Transverse colon (tissue), 4 donors: ENCODE data around the gene FCHSD2. TPM values are rescaled to one million over a fixed set of nuclear protein-coding genes. Genes with fewer than 3 reads are reported as not detected.

Source experiments
- DNase-seq: peaks from one replicate; pipeline ENCODE4 v3.0.0-alpha.2; 2019
- H3K27ac ChIP-seq, 4 donors: fragments of 200-600 bp; sonication (generic); 2 replicates each; pipeline ENCODE4 v1.5.1; 2016 to 2018; ENCODE audit warnings: inconsistent platforms in 4 of 4
- H3K27me3 ChIP-seq: fragments of 200-600 bp; sonication (generic); 2 replicates; pipeline ENCODE4 v1.5.1; 2017; ENCODE audit warnings: inconsistent platforms
- H3K36me3 ChIP-seq, 4 donors: fragments of 200-600 bp; sonication (generic); 2 replicates each; pipeline ENCODE4 v1.5.1; 2017 to 2019; ENCODE audit warnings: inconsistent platforms in 4 of 4
- H3K4me1 ChIP-seq, 4 donors: fragments of 200-600 bp; sonication (generic); 2 replicates each; pipeline ENCODE4 v1.5.1; 2017 to 2020; ENCODE audit warnings: inconsistent platforms in 4 of 4
- H3K4me3 ChIP-seq, 4 donors: fragments of 200-600 bp; sonication (generic); 1 replicate in 1 of 4; 2 replicates in 3 of 4; pipeline versions ENCODE4 v1.5.1 to v1.6.1; 2017 to 2019; ENCODE audit warnings: inconsistent platforms in 4 of 4
- H3K9me3 ChIP-seq, 2 donors: fragments of 200-600 bp; sonication (generic); 2 replicates each; pipeline ENCODE4 v1.5.1; 2017 to 2019; ENCODE audit warnings: inconsistent platforms in 2 of 2
- CTCF ChIP-seq, 5 experiments: fragments of 200-600 bp in 3 of 5; fragments of 450-650 bp in 2 of 5; sonication (generic) in 3 of 5; IDR thresholded peaks; 1 replicate in 2 of 5; 2 replicates in 3 of 5; pipeline ENCODE4 v1.5.1; 2016 to 2017; ENCODE audit warnings: antibody characterized with exemption in 5 of 5, inconsistent platforms in 3 of 5, mild to moderate bottlenecking in 2 of 5, moderate library complexity in 1 of 5
- EP300 ChIP-seq: sonication (generic); formaldehyde crosslinking; IDR thresholded peaks from one replicate; pipeline ENCODE4 v1.6.1; 2017; ENCODE audit warnings: antibody characterized with exemption, low read depth
- POLR2A ChIP-seq: fragments of 450-650 bp; IDR thresholded peaks from one replicate; pipeline ENCODE4 v1.6.1; 2016; ENCODE audit warnings: antibody characterized with exemption, mild to moderate bottlenecking, moderate library complexity
- POLR2AphosphoS5 ChIP-seq, 3 donors: sonication (generic); formaldehyde crosslinking; IDR thresholded peaks; one replicate each; pipeline ENCODE4 v1.6.1; 2016; ENCODE audit warnings: antibody characterized with exemption in 3 of 3
- WGBS, 2 donors: methylation state at CpG; one replicate each; pipeline ENCODE4 v1.1.5; 2018; ENCODE audit warnings: low coverage in 1 of 2; 5-methylcytosine and 5-hydroxymethylcytosine counted together
- in situ Hi-C, 4 donors: fragments of 200-750 bp; cut with MboI; loops; one replicate each; pipeline versions ENCODE4 v1.15.0 to v1.15.1; 2017; ENCODE audit warnings: low sequenced_read_pairs in 3 of 4, low pct_ligation_motif_present in 1 of 4, low pct_unique_long_range_greater_than_20kb in 1 of 4
- intact Hi-C: fragments of 100-400 bp; cut with DNase I; formaldehyde crosslinking; loops from one replicate; pipeline ENCODE4 v1.15.1; 2023; ENCODE audit warnings: low total_unique reads
- total RNA-seq, 4 donors: library from RNA; depleted of rRNA; stranded (reverse); fragments of >200 nt; gene quantifications; one replicate each; pipeline ENCODE4 v1.1.0, GENCODE V29; 2016

Gene FCHSD2
- total RNA-seq, 4 donors from 2014 or later: 9.1 to 15.9 (median 15.0) TPM

- Histone ChIP-seq H3K27ac (no peak overlapping the region), H3K4me3 (no peak overlapping the region)
- 78 to 83% methylated on average over 2 of the region's 2 CpGs for WGBS, 2 donors
These were observed 203.1 kb downstream of the FCHSD2 start for GRCh38 chr11:72939031-72939430.

GRCh38 chr11:72937439-72937838, 204.7 kb downstream of the FCHSD2 start:
- intact Hi-C loops: no loop called here
- H3K27me3 ChIP-seq: no peaks in the 10 kb centered on the region
- in situ Hi-C loops: no loop called here
- H3K9me3 ChIP-seq: no peaks in the 10 kb centered on the region
- DNase-seq: no peak
- TF ChIP-seq EP300 (no peak), CTCF (IDR thresholded peaks at IDR 0.05) (no peak), POLR2A (no peak), POLR2AphosphoS5 (IDR thresholded peaks at IDR 0.05) (no peak)
- 91% methylated on average over 4 of the region's 4 CpGs; no CpG with 5 or more reads in 1 of the 2 donors for WGBS, 2 donors
- no peak overlapping the region for H3K27ac ChIP-seq
- H3K4me3 ChIP-seq: no peak overlapping the region
- peaks cover 0 to 21% (median 0%) of the 10 kb centered on the region in 4 donors for H3K4me1 ChIP-seq
- no peaks in the 10 kb centered on the region for H3K36me3 ChIP-seq

More at GRCh38 chr11:72939031-72939430, 203.1 kb downstream of the FCHSD2 start:
- intact Hi-C loops (no loop called here), in situ Hi-C loops (no loop called here)
- no peak for TF ChIP-seq CTCF (IDR thresholded peaks at IDR 0.05)
- no peak for DNase-seq
- peaks cover 0 to 21% (median 0%) of the 10 kb centered on the region in 4 donors for H3K4me1 ChIP-seq
- H3K36me3 ChIP-seq: no peaks in the 10 kb centered on the region
- H3K9me3 ChIP-seq: no peaks in the 10 kb centered on the region
- no peaks in the 10 kb centered on the region for H3K27me3 ChIP-seq

- in situ Hi-C loops (no loop called here), intact Hi-C loops (no loop called here)
- H3K27ac ChIP-seq: no peak overlapping the region
- H3K27me3 ChIP-seq: no peaks in the 10 kb centered on the region
- no peaks in the 10 kb centered on the region for H3K36me3 ChIP-seq
- no peak overlapping the region for H3K4me3 ChIP-seq
- TF ChIP-seq EP300: no peak
- no peak for TF ChIP-seq POLR2A
- no peak for TF ChIP-seq POLR2AphosphoS5 (IDR thresholded peaks at IDR 0.05)
- TF ChIP-seq CTCF (IDR thresholded peaks at IDR 0.05): no peak
- H3K4me1 ChIP-seq: peaks cover 0 to 21% (median 0%) of the 10 kb centered on the region in 4 donors
- DNase-seq: no peak
- no peaks in the 10 kb centered on the region for H3K9me3 ChIP-seq
These were observed 206.4 kb downstream of the FCHSD2 start for GRCh38 chr11:72935700-72936099.

GRCh38 chr11:72932132-72932570, 210.0 kb downstream of the FCHSD2 start:
- H3K27me3 ChIP-seq: no peaks in the 10 kb centered on the region
- in situ Hi-C loops (no loop called here), intact Hi-C loops (no loop called here)
- H3K4me3 ChIP-seq: no peak overlapping the region
- no peak for DNase-seq
- WGBS, 2 donors: 88 to 91% methylated on average over 1 of the region's 1 CpG
- H3K36me3 ChIP-seq: no peaks in the 10 kb centered on the region
- H3K27ac ChIP-seq: no peak overlapping the region
- TF ChIP-seq POLR2A: no peak
- TF ChIP-seq CTCF (IDR thresholded peaks at IDR 0.05): no peak
- TF ChIP-seq POLR2AphosphoS5 (IDR thresholded peaks at IDR 0.05): no peak
- TF ChIP-seq EP300: no peak
- H3K9me3 ChIP-seq: no peaks in the 10 kb centered on the region
- H3K4me1 ChIP-seq: peaks cover 0 to 21% (median 0%) of the 10 kb centered on the region in 4 donors
